ENCODE results near the gene MRPL42. TPM values are rescaled to one million over a fixed set of nuclear protein-coding genes. Genes with fewer than 3 reads are reported as not detected.
"Not testable (repeated sequence)": the region's sequence is repeated elsewhere in the genome, so short reads cannot be mapped to it uniquely, and the experiment has no call there.

Gene MRPL42
- 127 and 135 TPM in 2 replicates for total RNA-seq (2014; rRNA removed; shearing (Covaris generic))
- 148 and 165 TPM in 2 replicates for polyA plus RNA-seq (2015; cell fraction: cytosol; rRNA removed)
- 93.2 and 115 TPM in 2 replicates for polyA plus RNA-seq (2015; cell fraction: nucleus; rRNA removed)

DNA sequence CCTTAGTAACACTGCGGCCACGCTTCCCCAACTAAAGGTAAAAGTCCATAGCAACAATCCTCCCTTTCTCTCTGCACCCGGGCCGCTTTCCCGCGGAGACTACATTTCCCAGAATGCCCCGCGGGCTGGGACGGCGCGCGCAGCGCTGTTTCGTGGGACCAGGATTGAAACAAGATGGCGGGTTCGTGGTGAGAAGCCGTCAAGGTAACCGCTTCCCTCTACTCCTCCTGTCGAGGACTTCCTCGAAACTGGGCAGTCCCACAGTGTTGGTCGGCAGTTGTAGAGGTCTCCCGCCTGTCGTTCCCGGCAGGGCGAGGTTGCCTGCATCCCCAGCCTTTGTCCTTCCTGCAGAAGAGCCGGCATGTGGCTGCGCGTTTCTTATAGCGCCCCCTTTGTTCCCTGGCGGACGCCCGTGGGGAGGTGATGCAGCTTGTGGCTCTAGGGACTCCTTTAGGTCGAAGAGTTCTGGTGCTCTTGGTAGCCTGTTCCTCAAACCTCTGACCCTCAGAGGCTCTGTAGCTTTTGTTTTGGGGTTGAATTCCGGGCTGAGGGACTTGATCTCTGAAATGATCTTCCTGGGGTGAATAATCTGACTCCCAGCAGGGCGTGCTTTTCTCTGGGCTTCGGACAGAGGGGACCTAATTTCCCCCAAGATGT is at the start of gene MRPL42:
TSS of gene MRPL42 (plus strand) at position 164 of the 657 bp plus-strand sequence. CDS start 1,772 bp downstream, outside the sequence.
- DNase-seq (ENCODE audit: low read depth), result peak; percentile 90

DNA sequence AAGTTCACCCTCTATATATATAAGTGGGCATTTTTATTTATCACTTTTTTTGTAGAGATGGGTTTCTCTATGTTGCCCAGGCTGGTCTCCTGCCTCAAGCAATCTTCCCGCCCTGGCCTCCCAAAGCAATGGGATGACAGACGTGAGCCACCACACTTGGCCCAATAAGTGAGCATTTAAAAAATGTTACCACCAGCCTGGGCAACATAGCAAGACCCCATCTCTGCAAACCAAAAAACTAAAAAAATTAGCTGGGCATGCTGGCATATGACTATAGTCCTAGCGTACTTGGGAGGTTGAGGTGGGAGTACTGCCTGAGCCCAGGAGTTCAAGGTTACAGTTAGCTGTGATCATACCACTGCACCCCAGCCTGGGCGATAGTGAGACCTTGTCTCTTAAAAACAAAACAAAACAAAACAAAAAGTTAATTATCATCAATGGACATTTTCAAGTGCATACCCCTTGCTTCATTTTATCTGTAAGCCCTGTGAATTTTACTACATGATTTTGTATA is 49.3 kb upstream of the MRPL42 start:
- DNase-seq (ENCODE audit: low read depth), result no peak

DNA sequence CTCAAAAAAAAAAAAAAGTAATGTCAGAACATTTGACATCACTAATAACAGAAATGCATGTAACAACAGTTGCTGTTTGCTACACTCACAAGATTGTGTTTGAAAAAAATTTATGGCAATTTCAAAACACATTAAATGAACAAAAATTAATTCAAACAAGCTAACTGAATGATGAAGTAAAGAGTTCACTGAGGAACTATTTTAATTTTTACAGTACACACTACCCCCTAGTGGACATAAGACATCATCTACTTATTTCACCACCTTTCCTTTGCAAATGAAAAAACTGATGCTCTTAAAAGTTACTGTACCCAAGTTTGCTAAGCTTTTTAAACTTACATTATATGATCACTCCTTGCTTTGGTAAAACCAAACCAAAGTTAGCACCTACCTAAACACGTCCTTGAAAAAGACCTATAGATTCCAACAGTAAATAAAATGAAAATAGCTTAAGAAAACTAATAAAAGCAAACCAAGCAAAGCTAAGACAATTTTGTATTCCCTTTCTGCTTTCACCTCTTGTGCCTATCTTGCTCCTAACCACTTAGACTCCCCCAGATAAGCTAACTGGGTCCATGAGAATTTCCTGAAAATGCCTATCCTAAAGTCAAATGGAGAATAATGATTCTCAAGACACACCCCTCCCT is 47.8 kb upstream of the MRPL42 start:
- DNase-seq (ENCODE audit: low read depth), result peak; percentile 39

DNA sequence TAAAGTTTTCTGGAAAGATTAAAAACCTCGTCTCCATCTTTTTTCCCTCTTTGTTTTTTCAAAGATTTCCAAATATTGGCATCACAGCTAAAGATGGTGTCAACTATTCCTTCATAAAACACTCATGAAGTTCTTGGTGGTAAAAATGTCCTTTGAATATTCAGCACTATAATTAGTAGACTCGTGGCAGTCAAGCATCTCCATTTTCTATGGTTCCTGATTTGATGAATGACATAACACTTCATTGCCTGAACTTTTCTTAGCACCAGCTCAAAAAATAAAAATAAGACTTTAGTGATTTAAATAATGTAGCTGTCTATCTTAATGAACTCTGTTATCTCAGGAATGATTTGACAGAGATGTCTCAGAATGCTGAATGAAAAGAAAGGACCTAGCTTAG is 45.3 kb upstream of the MRPL42 start:
- no peak for DNase-seq (ENCODE audit: low read depth)

DNA sequence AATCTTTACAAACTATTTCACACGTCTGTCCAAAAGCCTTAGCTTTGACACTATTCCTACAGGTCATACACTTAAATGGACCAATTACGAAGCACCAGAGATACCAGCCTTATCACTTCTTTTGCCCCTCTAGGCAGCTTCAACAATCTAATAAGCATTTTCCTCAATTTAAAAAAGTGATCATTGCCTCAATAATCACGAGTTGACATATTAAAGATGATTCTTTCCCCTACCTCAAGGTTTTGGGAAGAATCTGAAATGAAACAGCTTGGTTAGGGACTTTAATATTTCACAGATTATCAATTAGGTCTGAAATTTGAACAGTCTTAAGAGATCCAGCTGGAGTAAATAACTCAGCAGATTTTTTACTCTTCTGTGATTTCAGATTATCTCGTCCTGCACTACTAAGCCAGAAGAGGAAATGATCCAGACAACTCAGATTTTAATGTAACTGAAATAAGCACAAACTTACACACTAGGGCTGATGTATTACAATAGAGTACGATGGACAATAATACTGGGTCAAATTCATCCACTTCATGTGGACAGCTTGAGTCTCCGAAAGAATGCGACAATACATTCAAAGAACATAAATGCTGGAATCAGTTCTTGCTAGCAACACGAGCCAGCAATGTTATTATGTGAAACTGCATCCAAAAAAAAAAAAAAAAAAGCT is 41.4 kb upstream of the MRPL42 start:
- DNase-seq (ENCODE audit: low read depth), result no peak

DNA sequence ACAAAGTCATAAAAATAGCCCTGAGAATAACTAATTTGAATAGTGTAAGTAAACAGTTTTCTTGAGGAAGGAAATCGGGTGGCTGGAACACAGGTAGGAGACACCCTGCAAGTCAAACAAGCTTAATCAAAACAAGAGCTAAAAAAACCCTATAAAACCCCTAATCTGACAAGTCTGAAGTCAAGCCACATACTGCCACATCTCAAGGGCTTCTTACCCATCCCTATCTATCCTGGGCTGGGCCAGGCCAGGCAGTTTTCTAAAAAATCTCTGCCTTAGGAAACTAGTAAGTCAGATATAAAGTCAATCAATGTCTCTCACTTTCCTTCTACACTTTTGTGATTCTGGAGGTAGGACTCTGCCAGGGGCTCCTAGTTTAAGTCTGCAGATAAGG is 40.9 kb upstream of the MRPL42 start:
- no peak for DNase-seq (ENCODE audit: low read depth)

DNA sequence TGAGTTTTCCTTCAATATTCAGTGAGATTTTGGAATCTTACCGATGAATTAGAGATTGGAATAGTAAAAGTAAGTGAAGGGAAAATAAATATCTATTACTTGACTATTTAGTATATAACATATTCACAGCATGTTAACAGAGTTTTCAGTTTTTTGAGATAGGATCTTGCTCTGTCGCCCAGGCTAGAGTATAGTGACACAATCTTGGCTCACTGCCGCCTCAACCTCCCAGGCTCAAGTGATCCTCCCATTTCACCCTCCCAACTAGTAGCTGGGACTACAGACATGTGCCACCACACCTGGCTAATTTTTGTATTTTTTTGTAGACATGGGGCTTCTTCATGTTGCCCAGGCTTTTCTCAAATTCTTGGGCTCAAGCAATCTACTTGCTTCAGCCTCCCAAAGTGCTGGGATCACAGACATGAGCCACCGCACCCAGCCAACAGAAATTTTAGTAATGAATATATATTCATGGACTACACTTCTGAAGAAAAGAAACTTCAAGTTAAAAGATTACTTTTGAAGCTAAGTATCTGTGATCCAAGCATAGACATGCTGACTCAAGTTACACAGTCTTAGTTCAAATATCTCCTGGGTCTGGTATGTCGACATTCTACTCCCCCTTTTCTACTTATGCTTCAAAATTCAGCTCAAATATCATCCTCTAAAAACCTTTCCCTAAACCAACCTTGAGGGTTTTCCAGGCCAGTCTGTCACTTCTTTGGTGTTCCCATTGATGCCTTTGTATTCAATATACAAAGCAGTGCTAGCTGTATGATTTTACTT is 39.3 kb upstream of the MRPL42 start:
- DNase-seq (ENCODE audit: low read depth), result no peak

DNA sequence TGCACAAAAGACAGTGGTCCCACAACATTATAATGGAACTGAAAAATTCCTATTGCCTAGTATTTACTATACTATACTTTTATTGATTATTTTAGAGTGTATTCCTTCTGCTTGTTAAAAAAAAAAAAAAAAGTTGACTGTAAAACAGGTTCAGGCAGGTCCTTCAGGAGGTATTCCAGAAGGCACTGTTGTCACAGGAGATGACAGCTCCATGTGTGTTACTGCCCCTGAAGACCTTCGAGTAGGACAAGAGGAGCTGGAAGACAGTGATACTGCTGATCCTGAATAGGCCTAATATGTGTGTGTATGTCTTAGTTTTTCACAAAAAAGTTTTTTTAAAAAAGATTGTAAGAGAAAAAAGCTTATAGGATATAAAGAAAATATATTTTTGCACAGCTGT is 37.9 kb upstream of the MRPL42 start:
- no peak for DNase-seq (ENCODE audit: low read depth)

DNA sequence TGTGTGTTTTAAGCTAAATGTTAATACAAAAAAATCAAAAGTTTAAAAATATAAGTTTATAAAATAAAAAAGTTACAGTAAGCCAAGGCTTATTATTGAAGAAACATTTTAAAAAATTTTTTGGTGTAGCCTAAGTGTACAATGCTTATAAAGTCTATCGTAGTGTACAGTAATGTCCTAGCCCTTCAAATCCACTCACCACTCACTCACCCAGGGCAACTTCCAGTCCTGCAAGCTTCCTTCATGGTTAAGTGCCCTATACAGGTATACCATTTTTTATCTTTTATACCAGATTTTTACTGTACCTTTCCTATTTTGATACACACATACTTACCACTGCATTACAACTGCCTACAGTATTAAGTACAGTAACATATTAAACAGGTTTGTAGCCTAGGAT is 37.5 kb upstream of the MRPL42 start:
- no peak for DNase-seq (ENCODE audit: low read depth)

DNA sequence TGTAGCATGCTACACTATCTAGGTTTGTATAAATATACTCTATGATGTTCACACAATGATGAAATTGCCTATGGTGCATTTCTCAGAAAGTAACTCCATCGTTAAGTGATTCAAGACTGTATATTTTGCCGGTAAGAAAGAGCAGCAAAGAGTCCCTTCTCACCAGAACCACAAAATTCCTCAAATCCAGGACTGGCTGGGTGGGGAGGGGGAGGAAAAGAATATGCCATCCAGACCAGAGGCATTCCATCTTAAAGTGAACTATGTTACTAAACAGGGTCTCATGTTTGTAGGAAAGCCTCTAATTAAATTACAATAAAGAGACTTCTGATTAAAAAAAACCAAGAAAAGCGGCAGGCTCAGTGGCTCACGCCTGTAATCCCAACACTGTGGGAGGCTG is 37.0 kb upstream of the MRPL42 start:
- DNase-seq (ENCODE audit: low read depth), result no peak

DNA sequence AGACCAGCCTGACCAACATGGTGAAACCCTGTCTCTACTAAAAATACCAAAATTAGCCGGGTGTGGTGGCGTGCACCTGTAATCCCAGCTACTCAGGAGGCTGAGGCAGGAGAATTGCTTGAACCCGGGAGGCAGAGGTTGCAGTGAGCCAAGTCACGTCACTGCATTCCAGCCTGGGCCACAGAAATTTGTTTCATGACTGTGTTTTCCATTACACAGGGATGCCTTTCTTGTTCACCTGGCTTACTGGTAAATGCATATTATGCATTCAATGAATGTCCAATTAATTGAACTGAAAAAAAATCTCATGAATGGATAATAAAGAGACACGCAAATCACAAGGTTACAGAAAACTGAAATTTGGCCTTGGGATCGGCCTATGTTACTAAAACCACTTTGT is 35.3 kb upstream of the MRPL42 start:
- not testable (repeated sequence) for DNase-seq (ENCODE audit: low read depth)

DNA sequence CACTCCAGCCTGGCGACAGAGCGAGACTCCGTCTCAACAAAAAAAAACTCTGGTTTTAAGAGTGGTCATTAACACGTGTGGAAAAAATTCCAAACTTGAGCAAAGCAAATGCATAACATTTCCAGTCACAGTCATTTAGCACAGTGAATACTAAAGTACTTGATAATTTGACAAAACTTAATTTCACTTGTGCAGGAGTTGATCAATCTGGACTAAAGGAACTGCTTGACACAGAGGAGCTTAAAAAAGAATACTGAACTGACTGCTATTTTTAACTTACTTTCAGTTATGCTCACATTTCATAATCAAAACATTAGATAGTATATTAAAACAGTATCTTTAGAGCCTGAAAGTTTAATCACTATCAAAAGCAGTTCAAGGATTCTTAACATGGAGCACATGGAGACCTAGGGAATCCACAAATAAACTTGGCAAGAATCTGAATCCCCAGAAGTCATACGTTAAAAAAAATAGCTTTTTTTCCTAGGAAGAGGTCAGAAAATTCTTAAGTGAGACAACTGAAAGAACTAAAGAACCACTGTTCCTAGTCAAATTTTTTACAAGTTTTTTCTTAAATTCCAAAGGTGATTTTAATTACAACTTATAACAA is 33.0 kb upstream of the MRPL42 start:
- no peak for DNase-seq (ENCODE audit: low read depth)

DNA sequence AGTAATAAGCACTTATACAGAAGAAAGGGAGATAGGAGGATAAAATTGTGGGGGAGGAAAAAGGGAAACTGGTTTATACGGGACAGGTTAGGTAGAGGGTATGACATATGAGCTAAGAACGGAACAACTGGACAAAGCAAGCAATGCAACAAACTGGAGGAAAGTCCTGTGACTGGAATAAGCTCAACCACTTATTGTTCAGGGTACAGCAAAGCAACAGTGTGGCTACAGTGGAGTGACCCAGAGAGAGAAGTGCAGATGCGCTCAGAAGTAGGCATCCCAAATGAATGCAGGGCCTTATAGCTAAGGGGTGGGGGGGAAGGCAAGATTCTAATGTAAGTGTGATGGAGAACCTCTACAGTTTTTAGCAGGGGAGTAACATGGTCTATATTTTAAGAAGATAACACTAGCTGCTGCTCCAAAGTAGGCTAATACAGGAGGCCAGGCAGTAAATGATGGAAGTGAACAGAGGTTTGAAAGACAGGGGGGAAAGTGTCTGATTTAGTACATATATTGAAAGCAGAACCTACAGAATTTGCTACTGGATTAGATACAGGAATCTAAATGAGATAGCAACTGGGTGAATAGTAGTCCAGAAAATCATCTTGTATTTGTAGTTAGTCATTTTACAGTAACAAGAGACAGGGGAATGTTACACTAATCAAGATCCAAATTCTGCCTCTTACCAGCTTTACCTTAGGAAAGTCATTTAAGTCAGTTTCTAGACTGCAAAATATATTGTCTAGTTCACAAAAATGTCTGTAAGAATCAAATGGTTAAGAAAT is 28.9 kb upstream of the MRPL42 start:
- no peak for DNase-seq (ENCODE audit: low read depth)

DNA sequence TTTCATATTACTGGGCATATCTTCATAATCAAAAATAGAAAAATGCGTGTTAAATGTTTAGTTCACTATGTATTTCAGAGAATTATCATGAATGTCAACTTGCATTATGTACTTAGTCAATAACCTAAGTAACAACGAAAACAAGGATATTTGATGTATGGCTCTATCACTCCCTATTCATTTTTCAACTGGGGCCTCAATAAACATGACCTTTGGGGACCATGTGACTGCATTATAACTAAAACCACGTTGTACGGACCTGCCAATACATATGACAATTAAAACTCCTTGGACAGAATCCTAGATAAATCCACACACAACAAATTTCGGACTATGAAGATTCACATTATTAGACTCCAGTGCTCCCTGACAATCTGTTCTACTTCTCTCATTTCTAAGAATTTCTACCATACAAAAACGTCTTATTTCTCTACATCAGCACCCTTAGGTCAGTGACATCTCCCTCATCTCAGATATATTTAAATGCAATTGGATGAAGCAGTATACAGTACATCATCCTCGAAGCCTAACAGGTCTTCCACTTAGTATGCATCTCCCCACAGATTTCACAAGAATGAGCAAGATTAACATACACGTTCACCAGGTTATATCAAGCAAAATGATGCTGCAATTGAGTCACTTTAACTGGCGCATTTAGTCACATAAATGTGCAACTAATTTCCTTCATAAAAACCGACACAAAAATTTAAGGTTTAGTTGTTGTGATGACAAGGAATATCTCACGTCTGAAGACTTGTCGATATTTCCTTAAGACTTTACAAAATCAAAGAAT is 27.1 kb upstream of the MRPL42 start:
- DNase-seq (ENCODE audit: low read depth), result no peak

DNA sequence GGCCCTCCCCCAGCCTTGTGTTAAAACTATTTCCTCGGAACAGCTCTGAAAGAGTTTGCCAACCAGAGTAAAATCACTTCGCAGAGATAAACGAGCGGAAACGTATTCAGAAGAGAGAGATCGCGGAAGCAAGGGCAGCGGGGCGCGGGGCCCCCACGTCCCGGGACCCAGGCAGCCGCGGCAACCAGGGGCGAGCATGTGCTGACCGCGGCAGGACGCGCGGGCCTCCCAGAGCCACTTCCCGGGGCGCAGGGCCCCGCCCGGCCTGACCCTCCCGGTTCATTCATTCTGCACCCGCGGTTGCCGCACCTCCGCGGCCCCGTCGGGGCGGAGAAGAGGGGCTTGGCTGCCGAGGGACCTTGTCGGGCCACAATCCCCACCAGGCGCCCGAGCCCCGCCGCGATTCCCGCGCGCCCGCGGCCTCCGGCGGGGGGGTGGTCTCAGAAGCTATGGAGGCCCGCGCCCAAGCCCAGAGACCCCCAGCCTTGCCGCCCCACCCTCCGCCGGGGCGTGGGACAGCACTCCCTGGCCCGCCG is 26.2 kb upstream of the MRPL42 start:
- no peak for DNase-seq (ENCODE audit: low read depth)

DNA sequence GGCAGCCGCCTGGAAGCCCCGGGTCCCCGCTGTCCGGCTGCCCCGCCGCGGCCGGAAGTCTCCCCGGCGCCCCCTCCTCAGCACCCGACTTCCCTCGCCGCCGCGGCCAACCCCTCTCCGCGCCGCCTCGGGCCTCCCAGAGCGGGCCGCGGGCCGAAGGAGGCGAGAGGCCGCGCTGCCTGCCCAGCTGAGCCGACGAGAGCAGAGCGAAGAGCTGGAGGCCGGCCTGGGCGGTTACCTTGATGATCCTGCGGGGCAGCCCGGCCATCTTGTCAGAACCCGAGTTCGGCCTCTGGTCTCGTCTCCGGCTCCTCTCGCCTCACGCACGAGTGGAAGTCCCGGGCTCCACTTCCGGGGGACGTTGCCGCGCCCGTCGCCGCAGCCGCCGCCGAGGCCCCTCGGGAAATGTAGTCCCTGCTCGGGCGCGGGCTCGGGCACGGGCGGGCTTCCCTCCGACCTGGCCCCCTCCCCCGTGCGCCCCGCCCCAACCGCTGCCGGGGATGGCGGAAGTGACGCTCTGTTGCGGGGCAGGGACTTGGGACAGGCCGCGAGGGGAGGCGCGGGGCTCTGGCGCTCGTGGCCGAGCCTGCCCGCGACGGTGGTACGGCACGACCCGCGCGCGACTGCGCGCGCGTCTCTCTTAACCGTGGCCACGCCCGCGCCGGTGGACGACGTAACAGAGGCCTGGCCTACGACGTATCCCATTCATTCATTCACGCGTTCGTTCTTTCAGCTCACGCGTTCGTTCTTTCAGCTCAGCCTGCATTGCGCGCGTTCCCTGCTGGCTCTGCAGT is 25.5 kb upstream of the MRPL42 start, which contains the start of gene UBE2N:
TSS of gene UBE2N (minus strand) at position 331 of the 794 bp plus-strand sequence. CDS start at position 268, 63 bp downstream.
- peak; percentile 95 for DNase-seq (ENCODE audit: low read depth)

DNA sequence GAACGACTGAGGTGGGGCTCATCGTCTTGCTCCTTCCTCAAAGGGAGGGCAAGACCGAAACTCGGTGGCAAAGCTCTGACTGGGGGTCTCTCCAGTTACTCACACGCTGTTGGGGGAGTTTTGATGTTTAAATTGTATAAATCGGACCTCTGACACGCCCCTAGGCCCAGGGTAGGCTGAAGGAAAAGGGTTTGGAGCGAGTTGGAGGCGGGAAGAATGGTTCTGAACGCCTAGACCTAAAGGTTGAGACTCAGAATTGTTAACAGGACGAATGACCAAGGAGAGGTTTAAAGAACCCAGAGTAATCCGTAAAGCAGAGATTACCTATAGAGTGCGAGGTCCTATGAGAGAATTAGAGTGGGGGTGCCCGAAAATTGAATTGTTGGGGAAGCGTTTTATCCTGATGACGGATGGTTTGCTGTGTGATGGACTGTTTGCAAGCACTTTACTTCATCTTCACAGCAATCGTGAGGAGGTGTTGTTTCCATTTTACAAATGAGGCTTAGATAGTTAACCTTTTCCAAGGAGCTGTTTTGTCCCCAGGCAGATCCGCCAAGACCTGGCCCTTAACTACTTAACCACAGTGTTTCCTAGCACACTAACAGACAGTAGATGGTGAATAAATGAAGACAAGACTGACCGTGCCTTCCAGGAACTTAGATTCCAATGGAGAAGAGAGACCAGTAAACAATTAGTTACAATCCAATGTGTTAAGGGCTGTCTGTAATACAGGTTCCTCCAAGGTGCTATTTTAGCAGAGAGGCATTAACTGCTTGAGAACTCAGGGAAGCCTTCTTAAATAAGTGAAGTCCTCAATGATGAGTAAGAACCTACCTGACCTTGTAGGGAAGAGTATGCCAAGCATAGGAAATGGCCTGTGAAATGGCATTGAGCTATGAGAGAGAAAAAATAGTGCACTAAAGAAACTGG is 24.6 kb upstream of the MRPL42 start:
- DNase-seq (ENCODE audit: low read depth), result no peak

Data from HT1080 (cell line).